ENCODE results near the gene DYSF.

GRCh38 chr2:71554706-71555056 is 101.3 kb downstream of the DYSF start:
- TF ChIP-seq POLR2AphosphoS5 (IDR thresholded peaks at IDR 0.05; ENCODE audit: low read depth, low read length) (no peak), TAF1 (IDR thresholded peaks at IDR 0.05; ENCODE audit: borderline replicate concordance, insufficient read depth, low read length) (no peak)

Data from PFSK-1 (cell line).